Panc1 (cell line): ENCODE data around the gene CLEC6A. TPM values are rescaled to one million over a fixed set of nuclear protein-coding genes. Genes with fewer than 3 reads are reported as not detected.
"Not testable (repeated sequence)": the region's sequence is repeated elsewhere in the genome, so short reads cannot be mapped to it uniquely, and the experiment has no call there.

Experiments used
- ATAC-seq: fragments of 200-7000 bp; cut with Tn5 transposase; 2 replicates; pipeline ENCODE4 v1.9.1; 2020; ENCODE audit warnings: mild to moderate bottlenecking, moderate library complexity
- Bru-seq: library from RNA; stranded (reverse); fragments of 400-500 nt; gene quantifications from one replicate; lab custom pipeline; 2021; lab: Mats Ljungman, UMichigan
- BruChase-seq, 2 experiments: library from RNA; stranded (reverse); fragments of 400-500 nt; gene quantifications; one replicate each; lab custom pipeline; 2021; lab: Mats Ljungman, UMichigan
- BruUV-seq: library from RNA; stranded (reverse); fragments of 400-500 nt; replicated peaks from 2 replicates; lab custom pipeline; 2021; lab: Mats Ljungman, UMichigan
- CTCF ChIA-PET: fragments of 300-600 bp; sonication (Branson Sonifier 250); formaldehyde crosslinking; loops from one replicate; lab custom pipeline; 2022; ENCODE audit warnings: antibody characterized with exemption; lab: Charles Lee
- POLR2A ChIA-PET: fragments of 300-600 bp; sonication (Branson Sonifier 250); formaldehyde crosslinking; loops from one replicate; lab custom pipeline; 2022; ENCODE audit warnings: antibody characterized with exemption; lab: Charles Lee
- DNase-seq: peaks from one replicate; pipeline ENCODE4 v3.0.0-alpha.2; 2010; ENCODE audit warnings: low read depth, low spot score
- H3K27ac ChIP-seq: 2 replicates; pipeline ENCODE4 v1.5.1; 2011; ENCODE audit warnings: mild to moderate bottlenecking, low read length, inconsistent platforms
- H3K27me3 ChIP-seq: fragments of 200-500 bp; sonication (Bioruptor generic); 2 replicates; pipeline ENCODE4 v1.6.0; 2014; ENCODE audit warnings: low read length, inconsistent platforms; ENCODE audit not compliant: control insufficient read depth, insufficient read depth
- H3K36me3 ChIP-seq: fragments of 200-500 bp; sonication (Bioruptor generic); 2 replicates; pipeline ENCODE4 v1.5.1; 2014; ENCODE audit warnings: inconsistent platforms, mild to moderate bottlenecking, low read length, moderate library complexity; ENCODE audit not compliant: control insufficient read depth, insufficient read depth
- H3K4me1 ChIP-seq: 2 replicates; pipeline ENCODE4 v1.5.1; 2011; ENCODE audit warnings: inconsistent platforms, mild to moderate bottlenecking, low read length, moderate library complexity; ENCODE audit not compliant: control insufficient read depth, insufficient read depth
- H3K4me3 ChIP-seq, 2 experiments: 2 replicates each; pipeline ENCODE4 v1.5.1; 2011 to 2012; ENCODE audit warnings: low read depth in 2 of 2, low read length in 2 of 2, mild to moderate bottlenecking in 2 of 2, inconsistent platforms in 1 of 2, moderate library complexity in 1 of 2
- H3K9me3 ChIP-seq: fragments of 200-500 bp; sonication (Bioruptor generic); 2 replicates; pipeline ENCODE4 v1.5.1; 2014; ENCODE audit warnings: low read depth, mild to moderate bottlenecking, inconsistent platforms, low read length, moderate library complexity; ENCODE audit not compliant: control insufficient read depth, insufficient read depth
- CTCF ChIP-seq: fragments of 450-650 bp; IDR thresholded peaks from 2 replicates; pipeline ENCODE4 v1.5.1; 2017; ENCODE audit warnings: mild to moderate bottlenecking
- POLR2AphosphoS5 ChIP-seq: IDR thresholded peaks from 2 replicates; pipeline ENCODE4 v1.6.1; 2012; ENCODE audit warnings: mild to moderate bottlenecking, low read depth, low read length, moderate library complexity
- REST ChIP-seq, 2 experiments: IDR thresholded peaks; 2 replicates each; pipeline ENCODE4 v1.6.1; 2011 to 2012; ENCODE audit warnings: low read depth in 2 of 2, control low read depth in 1 of 2, low read length in 1 of 2, mild to moderate bottlenecking in 1 of 2, moderate library complexity in 1 of 2; ENCODE audit not compliant: insufficient read depth in 1 of 2
- SIN3A ChIP-seq: IDR thresholded peaks from 2 replicates; pipeline ENCODE4 v1.6.1; 2012; ENCODE audit warnings: low read depth, mild to moderate bottlenecking, low read length, moderate library complexity, borderline replicate concordance; ENCODE audit not compliant: insufficient read depth
- TCF7L2 ChIP-seq: IDR thresholded peaks from 2 replicates; pipeline ENCODE4 v1.6.1; 2011; ENCODE audit warnings: mild to moderate bottlenecking, low read depth, low read length, inconsistent platforms
- in situ Hi-C: cut with HindIII; loops from 2 replicates; pipeline ENCODE4 v1.10.0; 2016; ENCODE audit warnings: low sequenced_read_pairs, low pct_unique_long_range_greater_than_20kb
- intact Hi-C: fragments of 100-400 bp; cut with micrococcal nuclease; formaldehyde crosslinking; loops from one replicate; pipeline ENCODE4 v1.10.0; 2022; ENCODE audit not compliant: unreplicated experiment
- long read RNA-seq: library from polyadenylated mRNA; unstranded; transcript quantifications from one replicate; pipeline ENCODE4 v2.0.0, GENCODE V29; 2021; ENCODE audit not compliant: unreplicated experiment
- polyA plus RNA-seq: library from polyadenylated mRNA; unstranded; fragments of >200 nt; gene quantifications from one replicate; pipeline ENCODE4 v1.2.1, GENCODE V29; 2012; ENCODE audit warnings: missing spikeins; ENCODE audit not compliant: insufficient read length
- total RNA-seq: library from RNA; stranded (reverse); gene quantifications from one replicate; pipeline ENCODE4 v1.2.1, GENCODE V29; 2021; ENCODE audit not compliant: unreplicated experiment

The CLEC6A gene
- total RNA-seq (not detected), Bru-seq, nascent RNA (not detected), BruChase-seq, experiment 1, labeled RNA remaining after a 2-hour chase (not detected), BruChase-seq, experiment 2, labeled RNA remaining after a 6-hour chase (not detected)
- polyA plus RNA-seq = not detected
- long read RNA-seq = 0 reads

GRCh38 chr12:8455727-8456360 is at the start of gene CLEC6A:
CLEC6A (plus strand) TSS chr12:8455962; CDS start chr12:8456112, 150 bp downstream.
- ChIA-PET POLR2A (no interaction called here), CTCF (no interaction called here)
- no peaks in the 10 kb centered on the region for H3K4me1 ChIP-seq
- DNase-seq (no peak), ATAC-seq (no peak)
- no peak within 1 kb of the TSS for H3K27ac ChIP-seq
- in situ Hi-C loops (no loop called here), intact Hi-C loops (no loop called here)
- H3K4me3 ChIP-seq = no peak within 1 kb of the TSS
- no peak for TF ChIP-seq POLR2AphosphoS5
- H3K9me3 ChIP-seq = no peaks in the 10 kb centered on the region
- H3K36me3 ChIP-seq = no peaks in the 10 kb centered on the region; the same call in 1 of the 2 replicates
- H3K27me3 ChIP-seq = no peaks in the 10 kb centered on the region; the same call in 1 of the 2 replicates
- no TSS peak for BruUV-seq

DNA sequence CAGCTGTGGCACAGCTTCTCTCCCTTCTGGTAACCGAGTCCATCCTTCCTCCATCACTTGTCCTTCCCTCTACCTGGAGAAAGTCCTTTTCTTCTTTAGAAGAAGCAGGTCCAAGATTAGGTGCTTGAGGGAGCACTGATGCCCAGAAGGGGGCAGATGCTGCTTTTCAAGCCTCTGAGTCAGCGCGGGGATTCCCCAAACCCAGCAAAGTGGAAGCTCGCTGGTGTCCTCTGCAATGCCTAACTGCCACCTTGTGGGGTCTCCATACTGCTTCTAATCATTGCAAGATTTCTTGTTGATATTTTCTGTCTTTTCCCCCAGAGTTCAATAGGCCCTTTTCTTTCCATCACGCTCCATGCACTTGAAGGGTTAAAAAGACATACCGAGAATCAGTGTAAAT is 36.2 kb upstream of the CLEC6A start:
- BruUV-seq, H3K4me1 ChIP-seq, H3K27ac ChIP-seq, in situ Hi-C loops, H3K9me3 ChIP-seq, DNase-seq, H3K4me3 ChIP-seq, POLR2A ChIA-PET, CTCF ChIA-PET, H3K36me3 ChIP-seq, H3K27me3 ChIP-seq, ATAC-seq, intact Hi-C loops: not testable (repeated sequence)

DNA sequence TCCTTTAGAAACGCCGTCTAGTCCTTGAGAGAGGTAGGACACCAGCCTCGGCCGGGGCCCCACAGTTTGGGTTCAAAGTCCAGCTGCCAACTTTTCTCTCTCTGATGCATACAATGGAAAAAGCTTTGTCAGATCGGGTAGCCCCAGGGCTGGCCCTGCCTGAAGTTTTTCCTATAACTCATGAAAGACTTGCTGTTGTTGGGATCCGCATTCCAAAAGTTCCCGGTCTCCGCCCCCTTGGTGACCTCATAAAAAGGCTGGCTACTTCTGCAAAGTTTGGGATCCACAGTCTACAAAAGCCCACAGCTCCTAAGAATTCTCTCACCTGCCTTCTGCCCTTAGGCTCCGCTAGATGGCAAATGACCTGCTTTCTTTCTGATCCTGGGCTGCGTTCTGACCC is 35.3 kb upstream of the CLEC6A start:
- Histone ChIP-seq H3K4me3 (no peak overlapping the region), H3K9me3 (no peaks in the 10 kb centered on the region), H3K36me3 (no peaks in the 10 kb centered on the region), H3K27me3 (no peaks in the 10 kb centered on the region), H3K27ac (no peak overlapping the region), H3K4me1 (no peaks in the 10 kb centered on the region)
- no peak for TF ChIP-seq TCF7L2
- TF ChIP-seq SIN3A = no peak
- TF ChIP-seq POLR2AphosphoS5 = no peak
- no peak for TF ChIP-seq REST (IDR thresholded peaks at IDR 0.05; ENCODE audit: insufficient read depth in 1 of 2, low read depth in 2 of 2, low read length in 1 of 2)
- TF ChIP-seq CTCF = no peak
- ChIA-PET POLR2A (no interaction called here), CTCF (no interaction called here)
- ATAC-seq (no peak), DNase-seq (no peak)
- no TSS peak for BruUV-seq
- intact Hi-C loops (no loop called here), in situ Hi-C loops (no loop called here)

DNA sequence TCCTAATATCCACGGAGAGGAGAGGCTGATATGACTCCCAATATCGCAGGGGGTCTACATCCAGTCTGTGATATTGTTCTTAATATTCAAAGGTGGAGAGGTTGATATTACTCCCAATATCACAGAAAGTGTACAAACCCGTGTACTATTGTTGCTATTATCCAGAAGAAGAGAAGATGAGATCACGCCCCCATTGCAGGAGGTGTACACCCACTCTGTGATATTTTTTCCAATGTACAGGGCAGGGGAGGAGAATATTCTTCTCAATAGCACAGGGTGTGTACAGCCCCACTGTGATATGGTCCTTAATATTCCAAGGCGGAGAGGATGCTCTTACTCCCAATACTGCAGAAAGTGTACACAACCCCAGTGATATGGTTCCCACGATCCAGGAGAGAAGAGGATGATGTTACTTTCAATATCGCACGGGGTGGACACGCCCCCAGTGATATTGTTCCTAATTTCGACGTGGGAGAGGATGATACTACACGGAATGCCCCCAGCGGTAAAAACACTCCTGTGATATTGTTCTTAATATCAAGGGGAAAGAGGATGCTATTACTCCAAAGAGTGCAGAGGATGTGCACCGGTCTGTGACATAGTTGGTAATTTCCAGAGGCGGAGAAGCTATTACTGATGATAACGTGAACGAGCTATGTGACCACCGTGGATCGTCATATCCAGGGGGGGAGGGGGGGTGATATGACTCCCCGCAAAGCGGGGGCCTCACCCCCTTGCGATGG is 11.1 kb upstream of the CLEC6A start:
- DNase-seq, POLR2A ChIA-PET, H3K9me3 ChIP-seq, H3K36me3 ChIP-seq, ATAC-seq, in situ Hi-C loops, H3K27ac ChIP-seq, intact Hi-C loops, BruUV-seq, H3K27me3 ChIP-seq, H3K4me1 ChIP-seq, CTCF ChIA-PET, H3K4me3 ChIP-seq: not testable (repeated sequence)
